Measurements from ENCODE around the gene CACNA1B.

DNA sequence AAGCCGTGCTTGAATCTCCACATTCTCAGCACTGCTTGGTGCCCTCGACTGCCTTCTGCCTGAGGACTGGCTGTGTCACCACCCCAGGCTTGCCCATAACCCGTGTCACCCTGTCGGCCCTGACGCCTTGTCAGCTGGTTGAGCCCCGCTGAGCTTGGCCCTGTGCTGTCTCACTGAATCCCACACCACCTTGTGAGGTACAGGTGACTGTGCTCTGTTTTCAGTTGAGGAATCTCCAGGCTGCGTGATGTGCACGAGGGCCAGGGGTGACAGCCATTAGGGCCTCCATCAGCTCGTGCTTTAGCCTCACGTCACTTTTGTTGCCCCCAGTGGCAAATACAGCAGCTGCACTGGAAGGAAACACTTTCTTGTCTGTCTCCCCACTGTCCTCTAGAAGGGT lies 90.7 kb downstream of the CACNA1B start:
- TF ChIP-seq SMC3 (IDR thresholded peaks at IDR 0.05; ENCODE audit: low read length) (no peak), CTCF (CRISPR knock-in tag; IDR thresholded peaks at IDR 0.05) (no peak), ZNF589 (CRISPR knock-in tag; conservative IDR thresholded peaks at IDR 0.05) (no peak), PRPF4 (IDR thresholded peaks at IDR 0.05; ENCODE audit: low read depth, low read length, poor library complexity, severe bottlenecking) (no peak), FLYWCH1 (CRISPR knock-in tag; IDR thresholded peaks at IDR 0.05) (no peak), PCBP1 (IDR thresholded peaks at IDR 0.05; ENCODE audit: borderline replicate concordance, low read depth, low read length) (no peak), TCF12 (IDR thresholded peaks at IDR 0.05) (no peak), TCF12 (CRISPR knock-in tag; IDR thresholded peaks at IDR 0.05) (no peak)
- TF ChIP-seq, protein P1, sequence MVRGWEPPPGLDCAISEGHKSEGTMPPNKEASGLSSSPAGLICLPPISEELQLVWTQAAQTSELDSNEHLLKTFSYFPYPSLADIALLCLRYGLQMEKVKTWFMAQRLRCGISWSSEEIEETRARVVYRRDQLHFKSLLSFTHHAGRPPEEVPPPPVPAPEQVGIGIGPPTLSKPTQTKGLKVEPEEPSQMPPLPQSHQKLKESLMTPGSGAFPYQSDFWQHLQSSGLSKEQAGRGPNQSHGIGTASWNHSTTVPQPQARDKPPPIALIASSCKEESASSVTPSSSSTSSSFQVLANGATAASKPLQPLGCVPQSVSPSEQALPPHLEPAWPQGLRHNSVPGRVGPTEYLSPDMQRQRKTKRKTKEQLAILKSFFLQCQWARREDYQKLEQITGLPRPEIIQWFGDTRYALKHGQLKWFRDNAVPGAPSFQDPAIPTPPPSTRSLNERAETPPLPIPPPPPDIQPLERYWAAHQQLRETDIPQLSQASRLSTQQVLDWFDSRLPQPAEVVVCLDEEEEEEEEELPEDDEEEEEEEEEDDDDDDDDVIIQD (CRISPR knock-in tag; IDR thresholded peaks at IDR 0.05; ENCODE audit: low read depth): no peak
- TF ChIP-seq, protein P2, sequence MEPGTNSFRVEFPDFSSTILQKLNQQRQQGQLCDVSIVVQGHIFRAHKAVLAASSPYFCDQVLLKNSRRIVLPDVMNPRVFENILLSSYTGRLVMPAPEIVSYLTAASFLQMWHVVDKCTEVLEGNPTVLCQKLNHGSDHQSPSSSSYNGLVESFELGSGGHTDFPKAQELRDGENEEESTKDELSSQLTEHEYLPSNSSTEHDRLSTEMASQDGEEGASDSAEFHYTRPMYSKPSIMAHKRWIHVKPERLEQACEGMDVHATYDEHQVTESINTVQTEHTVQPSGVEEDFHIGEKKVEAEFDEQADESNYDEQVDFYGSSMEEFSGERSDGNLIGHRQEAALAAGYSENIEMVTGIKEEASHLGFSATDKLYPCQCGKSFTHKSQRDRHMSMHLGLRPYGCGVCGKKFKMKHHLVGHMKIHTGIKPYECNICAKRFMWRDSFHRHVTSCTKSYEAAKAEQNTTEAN (CRISPR knock-in tag; conservative IDR thresholded peaks at IDR 0.05): no peak

All from HepG2 (cell line).